Stimulated activated naive CD8-positive, alpha-beta T cell treated with anti-CD3 and anti-CD28 coated beads, Interleukin-15, Interleukin-2, amounts not matched to agents 100 ng/mL and 50 ng/mL, for 24 hours (primary cell): Measurements from ENCODE around the gene DTHD1.

Experiments
- H3K27ac Mint-ChIP-seq: one replicate; pipeline ENCODE4 v1.8.0; 2021; ENCODE audit warnings: mild to moderate bottlenecking, mixed read lengths
- H3K27me3 Mint-ChIP-seq: one replicate; pipeline ENCODE4 v1.8.0; 2021; ENCODE audit warnings: mixed read lengths
- H3K36me3 Mint-ChIP-seq: one replicate; pipeline ENCODE4 v1.8.0; 2021; ENCODE audit warnings: low read depth, mixed read lengths
- H3K4me1 Mint-ChIP-seq: one replicate; pipeline ENCODE4 v1.8.0; 2021; ENCODE audit warnings: low read depth, mixed read lengths
- H3K4me3 Mint-ChIP-seq: one replicate; pipeline ENCODE4 v1.8.0; 2021; ENCODE audit warnings: mild to moderate bottlenecking, mixed read lengths
- H3K9me3 Mint-ChIP-seq: one replicate; pipeline ENCODE4 v1.8.0; 2021; ENCODE audit warnings: mixed read lengths

DTHD1 gene

GRCh38 chr4:36286481-36286871 lies 5.1 kb downstream of the DTHD1 start:
- peaks cover 10% of the 10 kb centered on the region for H3K9me3 Mint-ChIP-seq

GRCh38 chr4:36288731-36289426 lies 7.5 kb downstream of the DTHD1 start:
- no peaks in the 10 kb centered on the region for H3K36me3 Mint-ChIP-seq
- no peak overlapping the region for H3K27ac Mint-ChIP-seq
- H3K27me3 Mint-ChIP-seq = no peaks in the 10 kb centered on the region
- H3K4me3 Mint-ChIP-seq = no peak overlapping the region
- peaks cover 10% of the 10 kb centered on the region for H3K9me3 Mint-ChIP-seq
- peaks cover 55% of the 10 kb centered on the region for H3K4me1 Mint-ChIP-seq

More at GRCh38 chr4:36286481-36286871, 5.1 kb downstream of the DTHD1 start:
- H3K27ac Mint-ChIP-seq = peak overlapping the region; percentile 94
- H3K27me3 Mint-ChIP-seq = no peaks in the 10 kb centered on the region
- peaks cover 67% of the 10 kb centered on the region for H3K4me1 Mint-ChIP-seq
- H3K36me3 Mint-ChIP-seq = no peaks in the 10 kb centered on the region
- H3K4me3 Mint-ChIP-seq = peak overlapping the region; percentile 15

GRCh38 chr4:36290641-36291040 lies 9.2 kb downstream of the DTHD1 start:
- no peaks in the 10 kb centered on the region for H3K27me3 Mint-ChIP-seq

DNA sequence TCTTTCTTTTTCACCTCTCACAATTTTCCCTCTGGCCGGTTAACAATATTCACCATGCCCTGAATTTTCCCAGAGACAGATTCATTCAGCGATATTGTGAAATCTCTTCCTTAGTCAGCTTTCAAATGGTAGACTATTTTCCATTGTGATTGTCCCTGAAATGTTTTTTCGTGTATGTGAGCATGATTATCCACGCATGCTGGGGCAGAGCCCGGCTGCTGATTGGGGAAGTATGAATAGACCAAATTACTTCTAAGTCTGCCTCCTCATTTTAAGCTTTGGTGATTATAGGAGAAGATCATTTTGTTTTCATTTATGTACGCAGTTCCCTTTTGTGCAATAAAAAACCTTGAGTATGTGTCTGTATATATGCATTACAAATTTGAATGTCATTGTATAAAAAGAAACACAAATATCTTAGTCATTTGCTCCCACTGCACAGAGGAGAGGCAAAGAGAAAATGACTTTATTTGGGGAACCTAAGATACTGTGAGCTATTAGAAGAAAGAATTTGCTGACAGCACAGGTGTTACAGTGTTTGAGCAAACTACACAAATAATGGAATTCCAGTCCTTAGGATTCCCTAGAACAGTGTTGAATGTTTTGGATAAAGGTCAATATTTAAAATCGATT lies 11.3 kb downstream of the DTHD1 start:
- H3K27ac Mint-ChIP-seq = no peak overlapping the region
- no peaks in the 10 kb centered on the region for H3K36me3 Mint-ChIP-seq
- peaks cover 20% of the 10 kb centered on the region for H3K4me1 Mint-ChIP-seq
- H3K9me3 Mint-ChIP-seq = peaks cover under 1% of the 10 kb centered on the region
- no peak overlapping the region for H3K4me3 Mint-ChIP-seq
- H3K27me3 Mint-ChIP-seq = no peaks in the 10 kb centered on the region

More at GRCh38 chr4:36290641-36291040, 9.2 kb downstream of the DTHD1 start:
- H3K9me3 Mint-ChIP-seq = peaks cover 9% of the 10 kb centered on the region
- peaks cover 38% of the 10 kb centered on the region for H3K4me1 Mint-ChIP-seq
- no peak overlapping the region for H3K4me3 Mint-ChIP-seq
- H3K36me3 Mint-ChIP-seq = no peaks in the 10 kb centered on the region
- no peak overlapping the region for H3K27ac Mint-ChIP-seq

- Mint-ChIP-seq H3K27me3 (no peaks in the 10 kb centered on the region), H3K27ac (no peak overlapping the region), H3K4me1 (peaks cover 21% of the 10 kb centered on the region)
These were observed 19.7 kb downstream of the DTHD1 start for GRCh38 chr4:36301127-36301526.

GRCh38 chr4:36303426-36304137 lies 22.2 kb downstream of the DTHD1 start:
- Mint-ChIP-seq H3K9me3 (no peaks in the 10 kb centered on the region), H3K27me3 (no peaks in the 10 kb centered on the region), H3K27ac (peak overlapping the region; percentile 47), H3K4me3 (no peak overlapping the region), H3K36me3 (no peaks in the 10 kb centered on the region), H3K4me1 (peaks cover 21% of the 10 kb centered on the region)

More at GRCh38 chr4:36301127-36301526, 19.7 kb downstream of the DTHD1 start:
- H3K9me3 Mint-ChIP-seq = no peaks in the 10 kb centered on the region
- H3K36me3 Mint-ChIP-seq = no peaks in the 10 kb centered on the region
- no peak overlapping the region for H3K4me3 Mint-ChIP-seq

GRCh38 chr4:36304138-36304681 lies 22.8 kb downstream of the DTHD1 start:
- no peaks in the 10 kb centered on the region for H3K9me3 Mint-ChIP-seq
- H3K27ac Mint-ChIP-seq = no peak overlapping the region
- H3K36me3 Mint-ChIP-seq = no peaks in the 10 kb centered on the region
- peaks cover 21% of the 10 kb centered on the region for H3K4me1 Mint-ChIP-seq
- H3K4me3 Mint-ChIP-seq = no peak overlapping the region
- H3K27me3 Mint-ChIP-seq = no peaks in the 10 kb centered on the region

DNA sequence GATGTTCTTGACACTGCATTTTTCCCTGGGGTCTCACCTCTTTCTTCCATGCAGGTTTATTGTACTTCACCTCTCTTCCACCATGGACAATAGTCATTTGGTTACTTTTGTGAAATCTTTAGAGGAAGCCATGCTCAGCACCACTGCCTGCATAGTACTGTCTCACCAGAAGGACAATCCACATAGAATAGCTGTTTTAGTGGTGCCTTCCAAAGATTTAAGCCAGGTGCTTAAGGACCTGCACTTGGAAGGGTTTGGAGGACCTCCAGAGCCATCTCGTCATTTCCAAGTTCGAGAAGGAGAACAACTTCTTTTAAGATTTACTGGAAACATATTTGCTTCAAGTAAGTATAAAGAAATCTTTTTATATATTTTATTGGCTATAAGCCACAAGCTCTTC lies 26.7 kb downstream of the DTHD1 start:
- Mint-ChIP-seq H3K4me3 (no peak overlapping the region), H3K4me1 (peaks cover 52% of the 10 kb centered on the region), H3K9me3 (no peaks in the 10 kb centered on the region), H3K36me3 (no peaks in the 10 kb centered on the region), H3K27ac (no peak overlapping the region), H3K27me3 (no peaks in the 10 kb centered on the region)

DNA sequence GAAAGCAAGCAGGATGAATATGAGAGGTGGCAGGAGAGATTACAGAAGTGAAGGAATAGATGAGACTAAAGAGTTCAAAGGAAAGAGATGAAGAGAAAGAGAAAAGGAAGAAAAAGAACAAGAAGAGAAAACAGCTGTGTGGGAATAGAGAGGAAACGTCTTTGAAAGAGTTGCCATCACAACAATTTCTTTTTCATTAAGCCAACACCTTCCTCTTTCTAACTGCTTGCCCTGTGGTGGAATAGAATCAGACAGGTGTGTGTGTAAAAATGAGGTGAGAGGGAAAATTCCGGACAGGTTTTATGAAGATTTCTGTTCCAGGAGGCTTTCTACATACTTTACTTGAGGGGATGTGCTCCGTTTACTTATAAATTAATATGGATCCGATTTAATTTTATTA lies 28.8 kb downstream of the DTHD1 start:
- Mint-ChIP-seq H3K9me3 (no peaks in the 10 kb centered on the region), H3K27me3 (no peaks in the 10 kb centered on the region), H3K4me3 (peak overlapping the region; percentile 27), H3K36me3 (no peaks in the 10 kb centered on the region), H3K4me1 (peaks cover 42% of the 10 kb centered on the region), H3K27ac (peak overlapping the region; percentile 3)

- no peaks in the 10 kb centered on the region for H3K9me3 Mint-ChIP-seq
- no peaks in the 10 kb centered on the region for H3K27me3 Mint-ChIP-seq
These were observed 29.4 kb downstream of the DTHD1 start for GRCh38 chr4:36310793-36311192.

DNA sequence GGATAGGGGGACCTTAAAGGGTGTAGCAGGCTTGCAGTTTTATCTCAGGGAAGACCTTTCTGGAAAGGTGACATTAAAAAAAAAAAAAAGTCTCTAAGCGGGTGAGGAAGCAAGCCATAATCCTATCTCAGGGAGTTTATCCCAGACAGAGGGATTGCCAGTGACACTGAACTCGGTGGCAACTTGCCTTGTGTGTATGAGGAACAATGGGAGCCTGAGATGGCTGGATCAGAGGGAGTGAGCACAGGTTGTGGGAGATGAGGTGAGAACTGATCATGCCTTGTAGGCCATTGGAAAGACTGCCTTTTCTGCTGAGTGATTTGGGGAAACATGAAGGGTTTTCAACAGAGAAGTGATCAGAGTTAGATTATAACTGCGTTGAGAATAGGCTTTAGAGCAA lies 31.1 kb downstream of the DTHD1 start:
- H3K9me3 Mint-ChIP-seq = no peaks in the 10 kb centered on the region
- H3K36me3 Mint-ChIP-seq = no peaks in the 10 kb centered on the region
- no peak overlapping the region for H3K27ac Mint-ChIP-seq
- no peak overlapping the region for H3K4me3 Mint-ChIP-seq
- H3K27me3 Mint-ChIP-seq = no peaks in the 10 kb centered on the region
- H3K4me1 Mint-ChIP-seq = peaks cover 51% of the 10 kb centered on the region

More at GRCh38 chr4:36310793-36311192, 29.4 kb downstream of the DTHD1 start:
- H3K36me3 Mint-ChIP-seq = no peaks in the 10 kb centered on the region
- H3K27ac Mint-ChIP-seq = peak overlapping the region; percentile 58
- H3K4me3 Mint-ChIP-seq = peak overlapping the region; percentile 6
- peaks cover 42% of the 10 kb centered on the region for H3K4me1 Mint-ChIP-seq

GRCh38 chr4:36313301-36313700 lies 31.9 kb downstream of the DTHD1 start:
- H3K27me3 Mint-ChIP-seq = no peaks in the 10 kb centered on the region
- no peak overlapping the region for H3K4me3 Mint-ChIP-seq
- H3K9me3 Mint-ChIP-seq = no peaks in the 10 kb centered on the region
- peaks cover 59% of the 10 kb centered on the region for H3K4me1 Mint-ChIP-seq
- H3K36me3 Mint-ChIP-seq = no peaks in the 10 kb centered on the region
- H3K27ac Mint-ChIP-seq = no peak overlapping the region

DNA sequence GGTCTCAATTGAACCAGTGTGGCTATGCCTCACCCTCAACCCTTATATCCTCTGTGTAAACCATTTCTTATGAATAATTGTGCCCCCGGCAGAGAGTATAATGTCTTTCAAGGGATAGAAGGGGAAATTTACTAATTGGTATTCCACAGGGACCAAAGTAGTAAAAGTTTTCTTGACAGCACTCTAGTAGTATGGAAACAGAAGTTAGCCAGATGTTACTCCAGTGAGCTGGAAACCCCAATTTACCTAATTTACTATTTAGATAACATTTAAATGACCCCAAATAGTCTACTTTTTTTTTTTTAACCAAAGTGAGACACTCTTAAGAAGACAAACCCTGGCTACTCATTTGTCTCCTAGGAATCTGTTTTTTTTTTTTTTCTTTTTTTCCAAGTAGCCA lies 32.3 kb downstream of the DTHD1 start:
- H3K4me3 Mint-ChIP-seq = no peak overlapping the region
- no peaks in the 10 kb centered on the region for H3K27me3 Mint-ChIP-seq
- no peaks in the 10 kb centered on the region for H3K9me3 Mint-ChIP-seq
- H3K4me1 Mint-ChIP-seq = peaks cover 60% of the 10 kb centered on the region
- no peaks in the 10 kb centered on the region for H3K36me3 Mint-ChIP-seq
- no peak overlapping the region for H3K27ac Mint-ChIP-seq

DNA sequence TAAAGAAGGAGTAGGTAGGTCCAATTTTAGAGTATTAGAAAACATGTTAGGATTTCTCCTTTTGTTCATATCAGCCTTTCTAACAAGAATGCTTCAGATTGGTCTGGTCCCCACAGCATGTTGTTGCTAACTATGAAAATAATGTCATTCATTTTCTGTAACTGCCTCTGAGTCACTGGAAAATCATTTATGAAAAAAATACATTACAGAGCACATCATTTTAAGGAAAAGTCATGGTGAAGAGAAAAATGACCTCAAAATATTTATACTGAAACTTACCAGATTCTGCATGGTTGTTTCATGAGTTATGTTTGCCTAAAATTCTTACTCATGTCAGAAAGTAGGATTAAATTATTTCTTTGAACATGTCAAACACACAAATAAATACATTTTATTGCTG lies 35.2 kb downstream of the DTHD1 start:
- H3K4me1 Mint-ChIP-seq = peaks cover 68% of the 10 kb centered on the region

GRCh38 chr4:36317721-36318120 lies 36.3 kb downstream of the DTHD1 start:
- Mint-ChIP-seq H3K4me3 (no peak overlapping the region), H3K27me3 (no peaks in the 10 kb centered on the region), H3K27ac (no peak overlapping the region), H3K4me1 (peaks cover 68% of the 10 kb centered on the region), H3K36me3 (no peaks in the 10 kb centered on the region), H3K9me3 (no peaks in the 10 kb centered on the region)

More for the DNA sequence above, 35.2 kb downstream of the DTHD1 start:
- Mint-ChIP-seq H3K9me3 (no peaks in the 10 kb centered on the region), H3K27ac (peak overlapping the region; percentile 54), H3K4me3 (no peak overlapping the region), H3K36me3 (no peaks in the 10 kb centered on the region), H3K27me3 (no peaks in the 10 kb centered on the region)
